ENCODE measurements around the gene ACTA2. TPM values are rescaled to one million over a fixed set of nuclear protein-coding genes. Genes with fewer than 3 reads are reported as not detected.
A peak's percentile ranks its signal among the peaks of the same experiment; 100 is the strongest.

The ACTA2 gene
- total RNA-seq, 1 experiment from 2014 or later, result not detected

DNA sequence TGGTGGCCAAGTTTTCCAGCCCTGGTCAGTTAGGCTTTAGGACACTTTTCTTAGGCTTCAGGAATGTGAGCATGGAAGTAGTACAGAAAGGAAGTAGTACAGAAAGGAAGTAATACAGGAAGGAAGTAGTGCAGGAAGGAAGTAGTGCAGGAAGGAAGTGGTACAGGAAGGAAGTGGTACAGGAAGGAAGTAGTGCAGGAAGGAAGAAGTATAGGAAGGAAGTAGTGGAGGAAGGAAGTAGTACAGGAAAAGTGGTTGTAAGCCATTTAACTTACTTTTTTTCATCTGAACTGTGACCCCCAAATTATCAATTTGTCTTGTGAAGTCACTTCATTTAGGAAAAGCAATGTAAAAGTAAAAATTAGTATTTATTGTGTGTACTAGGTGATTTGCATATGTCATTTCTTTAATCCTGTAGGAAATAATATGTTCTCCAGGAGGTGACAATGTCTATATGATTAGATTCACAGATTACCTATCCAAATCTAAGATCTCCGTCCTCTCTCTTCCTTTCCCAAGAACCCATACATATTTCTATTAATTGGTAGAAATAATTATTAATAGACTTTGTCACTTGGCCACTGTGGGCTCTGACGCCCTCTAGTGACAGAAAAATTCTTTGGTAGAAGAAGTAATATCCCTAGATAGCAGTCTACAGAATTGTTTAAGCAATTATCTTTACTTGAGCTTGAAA, 34.1 kb upstream of the ACTA2 start:
- BruUV-seq (replicated peaks), result no TSS peak
- TF ChIP-seq, protein P1, sequence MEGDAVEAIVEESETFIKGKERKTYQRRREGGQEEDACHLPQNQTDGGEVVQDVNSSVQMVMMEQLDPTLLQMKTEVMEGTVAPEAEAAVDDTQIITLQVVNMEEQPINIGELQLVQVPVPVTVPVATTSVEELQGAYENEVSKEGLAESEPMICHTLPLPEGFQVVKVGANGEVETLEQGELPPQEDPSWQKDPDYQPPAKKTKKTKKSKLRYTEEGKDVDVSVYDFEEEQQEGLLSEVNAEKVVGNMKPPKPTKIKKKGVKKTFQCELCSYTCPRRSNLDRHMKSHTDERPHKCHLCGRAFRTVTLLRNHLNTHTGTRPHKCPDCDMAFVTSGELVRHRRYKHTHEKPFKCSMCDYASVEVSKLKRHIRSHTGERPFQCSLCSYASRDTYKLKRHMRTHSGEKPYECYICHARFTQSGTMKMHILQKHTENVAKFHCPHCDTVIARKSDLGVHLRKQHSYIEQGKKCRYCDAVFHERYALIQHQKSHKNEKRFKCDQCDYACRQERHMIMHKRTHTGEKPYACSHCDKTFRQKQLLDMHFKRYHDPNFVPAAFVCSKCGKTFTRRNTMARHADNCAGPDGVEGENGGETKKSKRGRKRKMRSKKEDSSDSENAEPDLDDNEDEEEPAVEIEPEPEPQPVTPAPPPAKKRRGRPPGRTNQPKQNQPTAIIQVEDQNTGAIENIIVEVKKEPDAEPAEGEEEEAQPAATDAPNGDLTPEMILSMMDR (conservative IDR thresholded peaks at IDR 0.05; ENCODE audit: low read depth, low read length), result peak; percentile 77
- no peak for TF ChIP-seq EZH2phosphoT487 (IDR thresholded peaks at IDR 0.05; ENCODE audit: borderline replicate concordance, low read length)
- DNase-seq (peak; percentile 57), ATAC-seq (no peak)
- H3K27me3 ChIP-seq (ENCODE audit: low read length), result no peaks in the 10 kb centered on the region
- ChIA-PET CTCF (interaction anchor here (0.5 to 1.0 kb wide), 5 partner anchors 15 to 54 kb away, joined by 3 to 6 read pairs (median 4); no protein-coding TSS in a partner anchor), POLR2A (ENCODE audit: unreplicated experiment) (interaction anchor here (0.8 kb wide), 1 partner anchor 96 kb away, joined by 5 read pairs; no protein-coding TSS in a partner anchor)
- H3K27ac ChIP-seq (ENCODE audit: low read length), result no peak overlapping the region
- no peaks in the 10 kb centered on the region for H3K79me2 ChIP-seq (ENCODE audit: low read length)
- H3F3A ChIP-seq (ENCODE audit: low read length, unreplicated experiment), result no peaks in the 10 kb centered on the region
- H3K4me2 ChIP-seq (ENCODE audit: low read length), result no peak overlapping the region
- no peaks in the 10 kb centered on the region for H3K36me3 ChIP-seq (ENCODE audit: low read depth, low read length)
- no peak overlapping the region for H3K9ac ChIP-seq (ENCODE audit: low read length)
- peaks cover 12% of the 10 kb centered on the region; the same call in 1 of the 2 replicates for H3K4me1 ChIP-seq (ENCODE audit: insufficient read depth, low read length)
- no peak overlapping the region for H2AFZ ChIP-seq (ENCODE audit: low read length)
- intact Hi-C loops (cut with micrococcal nuclease), result loop anchor here (1.0 to 5.0 kb wide), 2 partner anchors 51 to 149 kb away; no protein-coding TSS in a partner anchor
- H4K20me1 ChIP-seq (ENCODE audit: low read length), result no peaks in the 10 kb centered on the region
- no peaks in the 10 kb centered on the region for H3K9me3 ChIP-seq (ENCODE audit: low read length)
- no peaks in the 10 kb centered on the region for H3K9me2 ChIP-seq (replicated peaks; ENCODE audit: low read length)
- H3K4me3 ChIP-seq (ENCODE audit: low read length), result no peak overlapping the region

DNA sequence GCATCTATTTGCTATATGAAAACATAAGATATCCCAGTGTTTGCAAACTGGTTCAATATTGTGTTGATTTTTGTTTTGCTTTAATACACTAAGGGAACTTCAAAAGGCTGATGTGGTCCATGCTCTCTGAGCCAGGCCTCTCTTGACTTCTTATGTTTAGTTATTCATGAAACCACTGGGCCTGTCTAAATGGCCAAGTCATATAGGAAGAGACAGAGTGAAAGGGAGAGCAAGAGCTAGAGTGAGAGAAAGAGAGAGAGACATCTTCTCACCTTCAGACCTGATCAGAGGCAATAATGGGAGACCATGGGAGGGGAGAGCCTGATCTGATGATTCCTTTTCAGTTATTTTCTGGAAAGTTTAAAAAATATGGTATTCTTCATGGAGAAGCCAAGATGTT, 32.0 kb upstream of the ACTA2 start:
- POLR2A ChIA-PET (ENCODE audit: unreplicated experiment), result no interaction called here
- H3K4me2 ChIP-seq (ENCODE audit: low read length), result no peak overlapping the region
- H3K9me3 ChIP-seq (ENCODE audit: low read length), result no peaks in the 10 kb centered on the region
- H3K4me1 ChIP-seq (ENCODE audit: insufficient read depth, low read length), result peaks cover 3% of the 10 kb centered on the region; the same call in 1 of the 2 replicates
- DNase-seq (no peak), ATAC-seq (no peak)
- BruUV-seq (replicated peaks), result no TSS peak
- H3F3A ChIP-seq (ENCODE audit: low read length, unreplicated experiment), result no peaks in the 10 kb centered on the region
- H3K79me2 ChIP-seq (ENCODE audit: low read length), result no peaks in the 10 kb centered on the region
- H3K36me3 ChIP-seq (ENCODE audit: low read depth, low read length), result no peaks in the 10 kb centered on the region
- H3K9ac ChIP-seq (ENCODE audit: low read length), result no peak overlapping the region
- no peak overlapping the region for H2AFZ ChIP-seq (ENCODE audit: low read length)
- CTCF ChIA-PET, result no interaction called here
- no peak overlapping the region for H3K27ac ChIP-seq (ENCODE audit: low read length)
- no peaks in the 10 kb centered on the region for H4K20me1 ChIP-seq (ENCODE audit: low read length)
- intact Hi-C loops (cut with micrococcal nuclease), result no loop called here
- no peak overlapping the region for H3K4me3 ChIP-seq (ENCODE audit: low read length)
- H3K27me3 ChIP-seq (ENCODE audit: low read length), result no peaks in the 10 kb centered on the region
- no peaks in the 10 kb centered on the region for H3K9me2 ChIP-seq (replicated peaks; ENCODE audit: low read length)
- no peak for TF ChIP-seq EZH2phosphoT487 (IDR thresholded peaks at IDR 0.05; ENCODE audit: borderline replicate concordance, low read length)
- no peak for TF ChIP-seq EZH2 (IDR thresholded peaks at IDR 0.05; ENCODE audit: low read length, unreplicated experiment)
- TF ChIP-seq, protein P1 (conservative IDR thresholded peaks at IDR 0.05; ENCODE audit: low read depth, low read length), result no peak

DNA sequence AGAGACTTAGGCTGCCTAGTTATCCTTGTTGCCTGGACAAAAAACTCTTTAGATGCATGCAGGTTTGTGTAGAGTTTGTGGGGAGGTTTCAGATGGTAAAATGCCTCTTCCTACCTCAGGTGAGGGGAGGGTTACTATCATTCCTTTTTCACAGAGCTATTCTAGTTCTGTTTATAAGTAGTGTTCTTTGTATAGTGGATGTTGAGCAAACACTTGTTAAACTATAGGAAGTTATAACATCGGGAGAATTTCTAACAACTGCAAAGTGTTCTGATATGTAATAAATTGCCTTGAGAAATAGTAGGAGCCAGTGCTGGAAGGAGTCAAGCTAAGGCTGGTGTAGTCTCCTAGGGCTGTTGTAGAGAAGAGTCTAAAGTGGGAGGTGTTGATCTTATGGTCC, 31.4 kb upstream of the ACTA2 start:
- no peak for TF ChIP-seq EZH2phosphoT487 (IDR thresholded peaks at IDR 0.05; ENCODE audit: borderline replicate concordance, low read length)

More for the DNA sequence above, 31.4 kb upstream of the ACTA2 start:
- Histone ChIP-seq H3K9me3 (ENCODE audit: low read length) (no peaks in the 10 kb centered on the region), H3K27ac (ENCODE audit: low read length) (no peak overlapping the region), H3K27me3 (ENCODE audit: low read length) (no peaks in the 10 kb centered on the region), H3K9ac (ENCODE audit: low read length) (no peak overlapping the region), H3F3A (ENCODE audit: low read length, unreplicated experiment) (no peaks in the 10 kb centered on the region), H3K4me2 (ENCODE audit: low read length) (no peak overlapping the region), H3K79me2 (ENCODE audit: low read length) (no peaks in the 10 kb centered on the region), H2AFZ (ENCODE audit: low read length) (no peak overlapping the region), H3K36me3 (ENCODE audit: low read depth, low read length) (no peaks in the 10 kb centered on the region), H3K9me2 (replicated peaks; ENCODE audit: low read length) (no peaks in the 10 kb centered on the region), H3K4me3 (ENCODE audit: low read length) (no peak overlapping the region), H3K4me1 (ENCODE audit: insufficient read depth, low read length) (no peaks in the 10 kb centered on the region), H4K20me1 (ENCODE audit: low read length) (no peaks in the 10 kb centered on the region)
- POLR2A ChIA-PET (ENCODE audit: unreplicated experiment), result no interaction called here
- CTCF ChIA-PET, result no interaction called here
- DNase-seq (no peak), ATAC-seq (peak; percentile 35; the same call in 1 of the 2 replicates)
- BruUV-seq (replicated peaks), result no TSS peak
- intact Hi-C loops (cut with micrococcal nuclease), result no loop called here
